ENCODE data around the gene TMCC1. TPM values are rescaled to one million over a fixed set of nuclear protein-coding genes. Genes with fewer than 3 reads are reported as not detected.
"Not testable (repeated sequence)": the region's sequence is repeated elsewhere in the genome, so short reads cannot be mapped to it uniquely, and the experiment has no call there.

Gene TMCC1
- total RNA-seq, 2 experiments from 2014 or later: 33.3 to 33.8 TPM

DNA sequence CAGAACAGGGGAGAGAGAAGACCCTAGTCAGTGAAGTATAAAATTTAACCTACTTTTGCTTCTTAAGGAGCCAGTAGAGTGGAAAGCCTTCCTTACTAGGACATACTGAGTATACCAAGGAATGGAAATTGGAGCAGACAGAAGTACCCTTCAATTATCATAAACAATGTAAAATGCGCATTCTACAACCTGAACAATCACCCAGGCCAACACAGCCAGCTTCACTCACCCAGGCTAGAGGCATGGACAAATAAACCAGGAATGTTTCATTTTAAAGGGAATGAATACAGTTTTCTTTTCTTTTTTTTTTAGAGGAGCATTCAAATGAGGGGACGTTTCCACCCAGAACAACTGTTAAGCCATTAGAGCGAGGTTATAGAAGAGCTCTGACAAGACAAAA is 245.1 kb downstream of the TMCC1 start:
- H3K36me3 Mint-ChIP-seq (ENCODE audit: low read depth): peaks cover 13% of the 10 kb centered on the region
- ATAC-seq (ENCODE audit: poor library complexity) (no peak), DNase-seq (no peak)
- Histone ChIP-seq H3K27ac (ENCODE audit: low read depth in 1 of 2, low read length in 2 of 2) (no peak overlapping the region), H3K4me3 (ENCODE audit: low read length) (no peak overlapping the region), H3K36me3 (ENCODE audit: insufficient read depth, low read length) (peaks cover 4% of the 10 kb centered on the region), H3K27me3 (ENCODE audit: control insufficient read depth in 1 of 2, insufficient read depth in 2 of 2, low read length in 2 of 2) (no peaks in the 10 kb centered on the region), H3K9me3 (ENCODE audit: control insufficient read depth in 1 of 2, insufficient read depth in 1 of 2, low read length in 2 of 2) (no peaks in the 10 kb centered on the region), H3K4me1 (ENCODE audit: insufficient read depth, low read length) (no peaks in the 10 kb centered on the region)
- no peak overlapping the region for H3K27ac Mint-ChIP-seq
- CTCF ChIA-PET: no interaction called here
- no peak for TF ChIP-seq CTCF (IDR thresholded peaks at IDR 0.05)
- H3K9me3 Mint-ChIP-seq: no peaks in the 10 kb centered on the region
- POLR2A ChIA-PET: no interaction called here
- H3K4me1 Mint-ChIP-seq (ENCODE audit: low read depth): peaks cover 4% of the 10 kb centered on the region
- intact Hi-C loops (cut with DNase I, micrococcal nuclease): no loop called here
- no peaks in the 10 kb centered on the region for H3K27me3 Mint-ChIP-seq
- no peak overlapping the region for H3K4me3 Mint-ChIP-seq

GRCh38 chr3:129645286-129645685 is 248.2 kb downstream of the TMCC1 start:
- Mint-ChIP-seq H3K4me1 (ENCODE audit: low read depth) (peaks cover 3% of the 10 kb centered on the region), H3K36me3 (ENCODE audit: low read depth) (peaks cover 3% of the 10 kb centered on the region), H3K4me3 (no peak overlapping the region), H3K9me3 (no peaks in the 10 kb centered on the region), H3K27me3 (no peaks in the 10 kb centered on the region), H3K27ac (no peak overlapping the region)
- Histone ChIP-seq H3K27me3 (ENCODE audit: control insufficient read depth in 1 of 2, insufficient read depth in 2 of 2, low read length in 2 of 2) (no peaks in the 10 kb centered on the region), H3K27ac (ENCODE audit: low read depth in 1 of 2, low read length in 2 of 2) (no peak overlapping the region), H3K4me1 (ENCODE audit: insufficient read depth, low read length) (no peaks in the 10 kb centered on the region), H3K36me3 (ENCODE audit: insufficient read depth, low read length) (no peaks in the 10 kb centered on the region), H3K9me3 (ENCODE audit: control insufficient read depth in 1 of 2, insufficient read depth in 1 of 2, low read length in 2 of 2) (no peaks in the 10 kb centered on the region), H3K4me3 (ENCODE audit: low read length) (no peak overlapping the region)
- ATAC-seq (ENCODE audit: poor library complexity) (no peak), DNase-seq (no peak)
- CTCF ChIA-PET: no interaction called here
- TF ChIP-seq CTCF (IDR thresholded peaks at IDR 0.05): no peak
- intact Hi-C loops (cut with DNase I, micrococcal nuclease): no loop called here
- POLR2A ChIA-PET: no interaction called here

DNA sequence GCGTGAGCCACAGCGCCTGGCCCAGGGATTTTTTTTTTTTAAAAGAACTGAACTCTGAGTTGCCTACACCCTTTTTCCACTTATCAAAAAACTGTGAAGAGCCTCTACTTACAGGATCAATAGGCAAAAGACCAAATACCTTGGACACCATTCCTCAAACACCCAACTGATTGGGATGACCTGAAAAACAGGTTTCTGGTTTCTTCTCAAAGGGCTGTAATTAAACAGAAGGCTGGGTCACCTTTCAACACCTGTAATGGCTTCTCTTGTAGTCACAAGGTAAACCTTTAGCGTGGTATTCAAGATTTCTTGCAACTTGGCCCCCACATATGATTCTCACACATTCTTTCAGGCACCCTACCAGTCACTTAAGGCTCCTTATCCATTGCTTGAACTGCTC is 248.7 kb downstream of the TMCC1 start:
- H3K4me3 Mint-ChIP-seq: no peak overlapping the region
- Histone ChIP-seq H3K36me3 (ENCODE audit: insufficient read depth, low read length) (no peaks in the 10 kb centered on the region), H3K4me1 (ENCODE audit: insufficient read depth, low read length) (no peaks in the 10 kb centered on the region), H3K9me3 (ENCODE audit: control insufficient read depth in 1 of 2, insufficient read depth in 1 of 2, low read length in 2 of 2) (no peaks in the 10 kb centered on the region), H3K27me3 (ENCODE audit: control insufficient read depth in 1 of 2, insufficient read depth in 2 of 2, low read length in 2 of 2) (no peaks in the 10 kb centered on the region), H3K4me3 (ENCODE audit: low read length) (no peak overlapping the region), H3K27ac (ENCODE audit: low read depth in 1 of 2, low read length in 2 of 2) (no peak overlapping the region)
- H3K36me3 Mint-ChIP-seq (ENCODE audit: low read depth): no peaks in the 10 kb centered on the region
- no peaks in the 10 kb centered on the region for H3K4me1 Mint-ChIP-seq (ENCODE audit: low read depth)
- ATAC-seq (ENCODE audit: poor library complexity) (no peak), DNase-seq (no peak)
- CTCF ChIA-PET: no interaction called here
- POLR2A ChIA-PET: no interaction called here
- TF ChIP-seq CTCF (IDR thresholded peaks at IDR 0.05): no peak
- no peak overlapping the region for H3K27ac Mint-ChIP-seq
- no peaks in the 10 kb centered on the region for H3K9me3 Mint-ChIP-seq
- intact Hi-C loops (cut with DNase I, micrococcal nuclease): no loop called here
- no peaks in the 10 kb centered on the region for H3K27me3 Mint-ChIP-seq

DNA sequence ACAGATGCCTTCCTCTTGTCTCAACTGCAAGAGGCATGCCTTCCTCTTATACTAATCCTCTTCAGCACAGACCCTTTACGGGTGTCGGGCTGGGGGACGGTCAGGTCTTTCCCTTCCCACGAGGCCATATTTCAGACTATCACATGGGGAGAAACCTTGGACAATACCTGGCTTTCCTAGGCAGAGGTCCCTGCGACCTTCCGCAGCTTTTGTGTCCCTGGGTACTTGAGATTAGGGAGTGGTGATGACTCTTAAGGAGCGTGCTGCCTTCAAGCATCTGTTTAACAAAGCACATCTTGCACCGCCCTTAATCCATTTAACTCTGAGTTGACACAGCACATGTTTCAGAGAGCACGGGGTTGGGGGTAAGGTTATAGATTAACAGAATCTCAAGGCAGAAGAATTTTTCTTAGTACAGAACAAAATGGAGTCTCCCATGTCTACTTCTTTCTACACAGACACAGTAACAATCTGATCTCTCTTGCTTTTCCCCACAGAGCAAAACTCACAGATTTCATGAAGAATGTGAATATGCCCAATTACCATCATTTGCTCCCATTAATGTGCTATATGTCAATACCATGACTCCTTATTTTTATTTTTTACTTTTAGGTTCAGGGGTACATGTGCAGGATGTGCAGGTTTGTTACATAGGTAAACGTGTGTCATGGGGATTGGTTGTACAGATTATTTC is 251.8 kb downstream of the TMCC1 start:
- H3K36me3 Mint-ChIP-seq (ENCODE audit: low read depth); CTCF ChIA-PET; H3K4me1 Mint-ChIP-seq (ENCODE audit: low read depth); H3K27me3 ChIP-seq (ENCODE audit: control insufficient read depth in 1 of 2, insufficient read depth in 2 of 2, low read length in 2 of 2); H3K4me1 ChIP-seq (ENCODE audit: insufficient read depth, low read length); DNase-seq; H3K9me3 ChIP-seq (ENCODE audit: control insufficient read depth in 1 of 2, insufficient read depth in 1 of 2, low read length in 2 of 2); H3K27ac ChIP-seq (ENCODE audit: low read depth in 1 of 2, low read length in 2 of 2); H3K27ac Mint-ChIP-seq; H3K36me3 ChIP-seq (ENCODE audit: insufficient read depth, low read length); H3K4me3 ChIP-seq (ENCODE audit: low read length); H3K4me3 Mint-ChIP-seq; intact Hi-C loops (cut with DNase I, micrococcal nuclease); ATAC-seq (ENCODE audit: poor library complexity); H3K27me3 Mint-ChIP-seq; POLR2A ChIA-PET; H3K9me3 Mint-ChIP-seq: not testable (repeated sequence)

DNA sequence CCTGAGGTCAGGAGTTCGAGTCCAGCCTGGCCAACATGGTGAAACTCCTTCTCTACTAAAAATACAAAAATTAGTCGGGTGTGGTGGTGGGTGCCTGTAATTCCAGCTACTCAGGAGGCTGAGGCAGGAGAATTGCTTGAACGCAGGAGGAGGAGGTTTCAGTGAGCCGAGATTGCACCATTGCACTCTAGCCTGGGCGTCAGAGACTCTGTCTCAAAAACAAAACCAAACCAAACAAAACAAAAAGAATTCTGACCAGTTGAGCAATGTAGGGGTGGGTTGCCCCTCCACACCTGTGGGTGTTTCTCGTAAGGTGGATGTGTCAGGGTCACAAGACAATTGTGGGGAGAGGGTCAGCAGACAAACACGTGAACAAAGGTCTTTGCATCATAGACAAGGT is 252.5 kb downstream of the TMCC1 start:
- H3K27me3 Mint-ChIP-seq; intact Hi-C loops (cut with DNase I, micrococcal nuclease); H3K4me1 ChIP-seq (ENCODE audit: insufficient read depth, low read length); H3K4me1 Mint-ChIP-seq (ENCODE audit: low read depth); POLR2A ChIA-PET; DNase-seq; H3K4me3 Mint-ChIP-seq; H3K27ac ChIP-seq (ENCODE audit: low read depth in 1 of 2, low read length in 2 of 2); CTCF ChIA-PET; H3K36me3 Mint-ChIP-seq (ENCODE audit: low read depth); ATAC-seq (ENCODE audit: poor library complexity); H3K4me3 ChIP-seq (ENCODE audit: low read length); H3K9me3 Mint-ChIP-seq; H3K27me3 ChIP-seq (ENCODE audit: control insufficient read depth in 1 of 2, insufficient read depth in 2 of 2, low read length in 2 of 2); H3K27ac Mint-ChIP-seq; H3K36me3 ChIP-seq (ENCODE audit: insufficient read depth, low read length); H3K9me3 ChIP-seq (ENCODE audit: control insufficient read depth in 1 of 2, insufficient read depth in 1 of 2, low read length in 2 of 2): not testable (repeated sequence)
